ENCODE measurements around the gene DDX3Y.

DDX3Y gene
- 0 to 1.2 reads per million in 2 donors for total RNA-seq

GRCh38 chrY:12904618-12905516 lies at the start of gene DDX3Y:
DDX3Y (plus strand) TSS chrY:12904868; CDS start chrY:12904937, 69 bp downstream.
- no peak for DNase-seq

- no peak for DNase-seq
These were observed 48.8 kb upstream of the DDX3Y start for GRCh38 chrY:12855791-12856275.

GRCh38 chrY:12867960-12868359 lies 36.7 kb upstream of the DDX3Y start:
- DNase-seq, result no peak

GRCh38 chrY:12896973-12897372 lies 7.7 kb upstream of the DDX3Y start:
- DNase-seq, result no peak

GRCh38 chrY:12898604-12899003 lies 6.1 kb upstream of the DDX3Y start:
- no peak for DNase-seq

- no peak for DNase-seq
These were observed 827 bp downstream of the DDX3Y start for GRCh38 chrY:12905517-12905872.

- no peak for DNase-seq
These were observed 1.2 kb downstream of the DDX3Y start for GRCh38 chrY:12905895-12906294.

GRCh38 chrY:12913541-12913940 lies 8.9 kb downstream of the DDX3Y start:
- DNase-seq, result no peak

- DNase-seq, result no peak
These were observed 23.4 kb downstream of the DDX3Y start for GRCh38 chrY:12928043-12928442.

GRCh38 chrY:12941725-12942687 lies 37.3 kb downstream of the DDX3Y start:
- DNase-seq, result no peak

Measured in T-helper 9 cell (primary cell).